Measurements from ENCODE around the gene ADM.
"Not testable (repeated sequence)": the region's sequence is repeated elsewhere in the genome, so short reads cannot be mapped to it uniquely, and the experiment has no call there.

The ADM gene, protein sequence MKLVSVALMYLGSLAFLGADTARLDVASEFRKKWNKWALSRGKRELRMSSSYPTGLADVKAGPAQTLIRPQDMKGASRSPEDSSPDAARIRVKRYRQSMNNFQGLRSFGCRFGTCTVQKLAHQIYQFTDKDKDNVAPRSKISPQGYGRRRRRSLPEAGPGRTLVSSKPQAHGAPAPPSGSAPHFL

DNA sequence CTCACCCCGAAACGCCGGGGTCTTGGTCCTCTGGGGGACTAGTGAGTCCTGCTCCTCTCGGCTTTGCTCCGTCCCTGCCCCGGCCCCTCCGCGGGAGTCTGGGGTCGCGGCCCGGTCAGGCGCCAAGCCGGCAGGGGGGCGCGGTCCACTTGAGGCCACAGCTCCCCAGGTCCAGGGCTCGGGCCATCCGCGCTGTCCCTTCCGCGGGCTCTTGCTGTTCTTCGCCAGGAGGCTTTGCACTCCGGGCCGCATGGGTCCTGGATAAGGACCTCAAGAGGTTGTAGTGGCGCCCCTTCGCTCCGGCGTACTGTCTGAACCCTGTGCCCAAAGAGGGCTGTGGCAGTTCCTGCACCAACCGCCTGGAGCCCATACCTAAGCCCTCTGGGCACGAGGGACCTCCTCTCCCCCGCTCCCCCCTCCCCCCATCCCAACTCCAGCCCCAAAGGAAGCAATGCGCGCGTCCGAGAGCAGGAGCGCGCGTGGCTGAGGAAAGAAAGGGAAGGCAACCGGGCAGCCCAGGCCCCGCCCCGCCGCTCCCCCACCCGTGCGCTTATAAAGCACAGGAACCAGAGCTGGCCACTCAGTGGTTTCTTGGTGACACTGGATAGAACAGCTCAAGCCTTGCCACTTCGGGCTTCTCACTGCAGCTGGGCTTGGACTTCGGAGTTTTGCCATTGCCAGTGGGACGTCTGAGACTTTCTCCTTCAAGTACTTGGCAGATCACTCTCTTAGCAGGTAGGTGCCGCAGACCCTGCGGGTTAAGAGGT, at the start of gene ADM:
TSS of gene ADM (plus strand) at position 579 of the 767 bp plus-strand sequence. CDS start 628 bp downstream, outside the sequence.
- no peak for DNase-seq (ENCODE audit: low read depth, low spot score)

DNA sequence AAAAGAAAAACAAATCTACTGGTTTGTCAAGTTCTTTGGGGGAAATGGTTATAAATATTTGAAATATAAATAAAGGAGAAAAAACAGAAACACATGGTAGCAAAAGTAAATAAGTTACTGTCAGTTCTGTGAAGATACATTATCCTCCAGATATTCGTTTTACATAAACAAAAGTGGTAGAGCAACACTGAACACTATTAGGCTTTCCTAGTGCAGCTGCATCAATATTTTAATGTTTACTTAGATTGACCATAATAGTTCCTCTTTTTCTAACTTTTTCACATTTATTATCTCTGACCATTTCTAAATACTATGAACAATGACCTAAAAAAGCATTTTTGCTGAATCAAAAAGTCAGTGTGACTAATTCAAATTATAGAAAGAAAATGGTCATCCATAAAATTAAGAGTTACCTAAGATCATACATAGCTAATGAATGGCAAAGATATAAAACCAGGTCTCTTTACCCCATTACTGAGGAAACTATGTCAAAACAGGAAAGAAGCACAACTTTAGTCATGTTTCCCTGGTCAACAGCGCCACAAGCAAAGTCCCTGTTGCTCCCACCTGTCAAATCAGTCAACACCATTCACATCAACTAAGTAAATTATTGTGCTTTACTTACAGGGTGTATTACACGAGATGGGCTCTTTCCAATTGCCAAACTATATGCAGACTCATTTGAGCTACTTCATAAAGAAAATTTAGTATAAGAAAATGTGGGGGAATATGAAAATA, 49.3 kb upstream of the ADM start:
- no peak for DNase-seq (ENCODE audit: low read depth, low spot score)

DNA sequence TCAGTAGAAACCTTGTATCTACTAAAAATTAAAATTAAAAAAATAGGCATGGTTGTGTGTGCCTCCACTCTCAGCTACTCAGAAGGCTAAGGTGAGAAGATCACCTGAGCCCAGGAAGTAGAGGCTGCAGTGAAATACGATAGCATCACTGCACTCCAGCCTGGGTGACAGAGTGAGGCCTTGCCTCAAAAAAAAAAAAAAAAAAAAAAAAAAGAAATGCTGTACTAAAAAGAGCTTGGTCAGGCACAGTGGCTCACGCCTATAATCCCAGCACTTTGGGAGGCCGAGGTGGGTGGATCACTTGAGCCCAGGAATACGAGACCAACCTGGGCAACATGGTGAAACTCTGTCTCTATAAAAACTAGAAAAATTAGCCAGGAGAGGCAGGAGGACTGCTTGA, 47.4 kb upstream of the ADM start:
- no peak for DNase-seq (ENCODE audit: low read depth, low spot score)

DNA sequence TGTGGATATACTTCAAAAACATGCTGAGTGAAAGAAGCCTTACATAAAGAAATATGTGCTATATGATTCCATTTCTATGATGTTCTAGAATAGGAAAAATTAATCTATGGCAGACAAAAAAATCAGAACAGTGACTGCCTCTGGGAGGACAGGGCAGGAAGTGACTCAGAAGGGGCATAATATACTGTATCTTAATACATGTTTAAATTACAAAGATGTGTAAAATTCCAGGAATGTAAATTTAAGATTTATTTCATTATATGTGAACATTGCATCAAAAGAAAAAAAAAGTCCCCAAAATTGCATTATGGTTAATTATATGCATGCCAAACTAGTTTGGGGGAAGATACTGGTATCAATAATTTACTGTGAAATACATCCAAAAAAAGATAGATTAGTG, 43.1 kb upstream of the ADM start:
- DNase-seq (ENCODE audit: low read depth, low spot score), result no peak

DNA sequence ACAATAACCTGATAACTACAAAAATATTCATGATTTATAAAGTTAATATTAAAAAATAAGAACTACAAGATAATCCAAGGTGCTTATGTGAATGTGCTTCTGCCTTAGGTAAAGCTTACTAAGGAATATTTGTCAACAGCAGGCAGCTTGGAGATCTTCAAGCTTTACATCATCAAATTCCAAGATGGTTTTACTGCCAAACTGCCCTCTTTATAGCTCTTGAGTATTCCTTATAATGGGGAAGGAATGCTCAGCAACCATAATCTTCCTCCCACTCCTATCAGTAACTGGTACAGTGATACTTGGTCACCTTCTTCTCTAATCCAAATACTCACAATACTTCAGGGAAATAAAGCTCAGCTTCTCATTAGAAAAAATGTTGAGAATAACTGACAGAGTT, 40.9 kb upstream of the ADM start:
- no peak for DNase-seq (ENCODE audit: low read depth, low spot score)

DNA sequence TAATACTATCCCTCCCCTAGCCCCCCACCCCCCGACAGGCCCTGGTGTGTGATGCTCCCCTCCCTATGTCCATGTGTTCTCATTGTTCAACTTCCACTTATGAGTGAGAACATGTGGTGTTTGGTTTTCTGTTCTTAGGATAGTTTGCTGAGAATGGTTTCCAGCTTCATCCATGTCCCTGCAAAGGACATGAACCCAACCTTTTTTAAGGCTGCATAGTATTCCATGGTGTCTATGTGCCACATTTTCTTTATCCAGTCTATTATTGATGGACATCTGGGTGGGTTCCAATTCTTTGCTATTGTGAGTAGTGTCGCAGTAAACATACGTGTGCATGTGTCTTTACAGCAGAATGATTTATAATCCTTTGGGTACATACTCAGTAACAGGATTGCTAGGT, 40.2 kb upstream of the ADM start:
- DNase-seq (ENCODE audit: low read depth, low spot score), result not testable (repeated sequence)

DNA sequence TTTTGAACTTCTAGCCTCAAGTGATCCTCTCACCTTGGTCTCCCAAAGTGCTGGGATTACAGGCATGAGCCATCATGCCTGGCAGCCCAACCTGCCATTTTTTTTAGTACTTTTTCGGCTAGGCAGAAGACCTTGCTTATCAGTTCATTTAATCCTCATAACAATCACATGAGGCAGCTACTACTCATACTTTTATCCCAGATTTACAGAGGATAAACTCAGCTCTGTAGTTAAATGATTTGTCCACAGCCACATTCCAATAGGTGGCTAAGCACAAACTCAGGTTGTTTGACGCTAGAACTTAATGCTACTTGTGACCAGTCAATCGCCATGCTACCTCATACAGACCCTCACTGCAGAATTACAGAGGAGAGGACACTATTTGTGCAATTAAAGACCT, 38.9 kb upstream of the ADM start:
- no peak for DNase-seq (ENCODE audit: low read depth, low spot score)

DNA sequence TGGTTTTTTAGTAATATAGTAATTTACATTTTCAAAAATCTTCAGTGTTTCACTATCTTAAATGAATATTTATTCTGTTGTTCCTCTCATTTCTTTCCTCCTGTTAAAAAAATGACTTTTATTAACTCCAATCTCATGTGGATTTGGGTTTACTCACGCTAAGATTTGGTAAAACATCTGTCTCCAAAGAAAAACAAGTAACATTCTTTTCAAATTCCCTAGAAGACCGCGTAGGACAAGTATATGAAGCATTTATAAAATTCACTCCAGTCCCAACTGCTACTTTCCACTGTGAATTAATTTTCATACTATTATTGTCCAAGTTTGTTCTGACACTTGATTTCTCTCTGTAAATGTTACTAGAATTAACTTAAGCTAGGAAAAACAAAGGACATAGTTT, 37.1 kb upstream of the ADM start:
- no peak for DNase-seq (ENCODE audit: low read depth, low spot score)

DNA sequence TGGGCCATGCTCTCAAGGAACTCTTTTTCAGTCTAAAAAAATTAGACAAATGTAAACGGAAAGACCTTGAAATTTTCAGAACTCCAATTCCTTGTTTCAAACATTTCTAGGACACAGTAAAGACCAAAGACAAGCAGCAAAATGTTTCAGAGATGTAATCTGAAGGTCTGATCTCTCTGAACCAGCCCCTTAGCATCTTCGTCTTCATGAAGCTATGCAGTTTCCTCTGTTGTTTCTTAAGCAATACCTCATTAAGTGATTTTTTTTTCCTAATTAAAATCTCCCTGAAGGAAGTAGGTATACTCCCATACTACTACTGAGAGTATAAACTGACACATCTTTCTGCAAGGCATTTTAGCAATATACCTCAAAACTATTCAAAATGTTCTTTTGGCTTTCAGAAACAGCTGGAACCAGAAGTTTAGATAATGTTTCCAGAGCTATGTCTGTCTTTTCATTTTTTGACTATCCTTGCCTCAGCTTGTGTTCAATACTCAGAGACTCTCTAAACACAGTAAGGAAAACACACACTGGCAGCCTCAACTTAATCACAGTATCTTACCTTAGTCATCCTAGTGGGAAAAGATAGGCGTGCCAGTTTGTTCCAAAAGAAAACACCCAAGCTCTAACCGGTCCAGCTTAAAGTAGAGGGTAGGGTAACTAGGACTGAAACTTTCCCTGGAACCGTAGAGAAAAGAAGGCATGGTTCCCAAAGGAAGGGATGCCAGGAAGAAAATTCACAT, 36.0 kb upstream of the ADM start:
- no peak for DNase-seq (ENCODE audit: low read depth, low spot score)

DNA sequence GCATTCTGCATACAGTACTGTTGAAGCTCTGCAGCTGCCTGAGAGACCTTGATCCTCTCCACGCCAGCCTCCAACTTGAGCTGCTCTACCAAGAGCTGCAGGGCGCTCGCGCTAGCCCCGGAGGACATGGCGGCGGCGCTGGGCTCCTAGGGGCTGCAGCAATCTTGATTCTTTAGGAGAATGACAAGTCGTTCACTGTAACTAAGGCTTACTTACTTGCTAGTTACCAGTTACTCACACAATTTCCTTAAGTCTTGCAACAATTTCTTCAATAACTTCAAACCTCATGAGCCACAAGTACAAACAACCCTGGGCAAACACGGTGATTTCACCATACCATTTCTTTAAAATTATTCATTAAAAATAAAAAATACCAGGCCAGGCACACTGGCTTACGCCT, 32.7 kb upstream of the ADM start:
- DNase-seq (ENCODE audit: low read depth, low spot score), result no peak

DNA sequence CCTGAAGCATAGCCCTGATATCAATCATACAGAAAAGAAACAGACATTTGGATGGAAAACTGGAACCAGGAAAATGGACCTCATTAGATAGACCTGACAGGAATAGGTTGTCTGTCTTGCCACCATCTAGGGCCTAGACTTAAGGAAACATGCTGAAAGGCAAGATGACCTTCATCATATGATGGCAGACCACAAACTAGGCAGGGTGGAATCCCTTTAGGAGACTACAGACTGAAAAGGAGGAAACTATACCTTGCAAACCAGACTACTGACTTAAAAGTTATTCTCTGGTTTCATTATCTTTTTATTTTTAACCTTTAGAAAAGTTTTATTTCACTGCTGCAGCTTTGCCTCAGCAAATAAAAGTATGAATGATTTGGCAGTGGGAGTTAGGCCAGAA, 31.1 kb upstream of the ADM start:
- no peak for DNase-seq (ENCODE audit: low read depth, low spot score)

DNA sequence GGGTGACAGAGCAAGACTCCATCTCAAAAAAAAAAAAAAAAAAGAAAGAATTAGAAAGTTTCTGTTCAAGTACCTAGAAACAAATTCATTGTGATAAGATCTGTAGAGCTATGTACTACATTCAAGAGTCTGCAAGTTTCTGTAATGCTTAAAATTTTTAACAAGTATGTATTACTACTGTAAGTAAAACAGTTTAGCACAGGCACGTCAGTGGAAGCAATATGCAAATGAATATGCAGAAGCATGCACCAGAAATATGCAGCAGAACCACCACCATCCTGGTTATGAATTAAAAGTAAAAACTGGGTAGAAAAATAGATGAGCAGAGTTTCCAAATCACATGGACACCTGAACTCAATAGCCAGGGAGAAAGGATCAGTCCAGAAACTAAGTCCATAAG, 30.1 kb upstream of the ADM start:
- no peak for DNase-seq (ENCODE audit: low read depth, low spot score)

DNA sequence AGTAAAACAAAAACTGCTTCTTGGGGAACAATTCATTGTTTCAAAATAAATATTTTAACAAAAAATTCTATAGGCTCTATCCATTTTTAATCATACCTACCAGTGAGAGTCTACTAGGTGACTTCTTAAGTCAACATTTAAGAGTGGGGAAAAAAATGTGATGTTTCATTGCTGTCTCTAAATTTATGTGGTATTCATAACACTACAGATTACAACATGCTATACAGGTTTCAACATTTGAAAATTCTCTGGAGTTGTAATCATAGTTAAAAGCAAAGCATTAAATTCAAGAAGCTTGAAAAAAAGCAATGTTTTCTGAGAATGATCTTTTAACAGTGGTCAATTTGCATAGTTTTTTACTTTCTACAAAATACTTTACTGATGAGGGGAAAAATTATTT, 29.2 kb upstream of the ADM start:
- no peak for DNase-seq (ENCODE audit: low read depth, low spot score)

DNA sequence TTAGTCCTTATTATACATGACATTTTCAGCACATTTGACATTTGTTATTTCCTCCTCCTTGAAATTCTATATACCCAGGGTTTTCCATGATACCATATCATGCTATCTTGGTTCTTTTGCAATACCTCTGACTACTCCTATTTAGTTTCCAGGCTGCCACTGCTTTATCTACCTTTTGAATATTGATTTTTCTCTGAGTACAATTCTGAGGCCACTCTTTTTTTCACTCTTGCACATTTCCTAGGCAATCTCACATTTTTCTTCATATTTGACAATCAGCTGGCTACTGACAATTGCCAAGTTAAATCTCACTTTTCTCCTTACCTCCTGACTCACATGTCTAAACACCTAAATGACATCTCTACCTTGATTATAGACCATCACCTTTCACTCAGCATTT, 22.8 kb upstream of the ADM start:
- no peak for DNase-seq (ENCODE audit: low read depth, low spot score)

DNA sequence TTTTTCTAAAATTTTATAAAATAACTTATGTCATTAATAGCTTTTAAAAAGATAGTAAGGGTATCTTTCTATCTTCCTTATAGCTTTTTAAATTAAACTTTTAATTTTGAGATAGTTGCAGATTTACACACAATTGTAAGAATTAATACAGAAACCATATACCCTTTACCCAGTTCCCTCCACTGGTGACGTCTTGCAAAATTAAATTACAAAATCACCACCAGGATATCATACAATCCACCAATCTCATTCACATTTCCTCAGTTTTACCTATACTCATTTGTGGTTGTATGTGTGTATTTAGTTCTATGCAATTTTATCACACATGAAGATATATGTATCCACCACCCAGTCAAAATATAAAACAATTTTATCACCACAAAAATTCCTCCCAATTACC, 20.9 kb upstream of the ADM start:
- no peak for DNase-seq (ENCODE audit: low read depth, low spot score)

DNA sequence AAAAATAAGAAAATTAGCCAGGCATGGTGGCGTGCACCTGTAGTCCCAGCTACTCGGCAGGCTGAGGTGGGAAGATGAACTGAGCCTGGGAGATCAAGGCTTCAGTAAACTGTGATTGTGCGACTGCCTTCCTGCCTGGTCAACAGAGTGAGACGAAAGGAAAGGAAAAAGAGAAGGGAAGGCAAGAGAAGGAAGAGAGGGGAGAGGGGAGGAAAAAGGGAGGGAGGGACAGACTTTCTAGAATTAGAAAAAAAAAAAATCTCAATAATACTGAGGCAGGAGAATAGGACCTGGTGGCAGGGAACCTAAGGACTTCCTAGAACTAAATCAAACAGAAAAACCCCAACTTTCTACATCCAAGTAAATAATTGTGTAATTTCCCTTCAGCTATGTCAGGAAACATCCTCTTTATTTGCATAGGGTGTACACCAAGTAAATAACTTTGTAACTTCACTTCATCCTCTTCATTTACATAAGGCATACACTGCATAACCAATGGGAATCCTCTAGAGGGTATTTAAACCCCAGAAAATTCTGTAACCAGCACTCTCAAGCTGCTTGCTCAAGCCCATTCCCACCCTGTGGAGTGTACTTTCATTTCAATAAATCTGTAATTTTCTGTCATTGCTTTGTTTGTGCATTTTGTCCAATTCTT, 19.6 kb upstream of the ADM start:
- DNase-seq (ENCODE audit: low read depth, low spot score), result no peak

DNA sequence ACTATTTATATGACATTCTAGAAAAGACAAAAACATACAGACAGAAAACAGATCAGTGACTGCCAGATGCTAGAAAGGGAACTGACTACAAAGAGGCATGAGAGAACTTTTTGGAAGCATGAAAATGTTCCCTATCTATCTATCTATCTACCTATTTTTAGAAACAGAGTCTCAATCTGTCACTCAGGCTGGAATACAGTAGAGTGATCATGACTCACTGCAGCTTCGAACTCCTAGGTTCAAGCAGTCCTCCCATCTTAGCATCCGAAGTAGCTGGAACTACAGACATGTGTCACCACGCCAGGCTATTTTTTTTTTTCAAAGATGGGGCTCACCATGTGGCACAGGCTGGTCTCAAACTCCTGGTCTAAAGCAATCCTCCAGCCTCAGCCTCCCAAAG, 17.7 kb upstream of the ADM start:
- no peak for DNase-seq (ENCODE audit: low read depth, low spot score)

DNA sequence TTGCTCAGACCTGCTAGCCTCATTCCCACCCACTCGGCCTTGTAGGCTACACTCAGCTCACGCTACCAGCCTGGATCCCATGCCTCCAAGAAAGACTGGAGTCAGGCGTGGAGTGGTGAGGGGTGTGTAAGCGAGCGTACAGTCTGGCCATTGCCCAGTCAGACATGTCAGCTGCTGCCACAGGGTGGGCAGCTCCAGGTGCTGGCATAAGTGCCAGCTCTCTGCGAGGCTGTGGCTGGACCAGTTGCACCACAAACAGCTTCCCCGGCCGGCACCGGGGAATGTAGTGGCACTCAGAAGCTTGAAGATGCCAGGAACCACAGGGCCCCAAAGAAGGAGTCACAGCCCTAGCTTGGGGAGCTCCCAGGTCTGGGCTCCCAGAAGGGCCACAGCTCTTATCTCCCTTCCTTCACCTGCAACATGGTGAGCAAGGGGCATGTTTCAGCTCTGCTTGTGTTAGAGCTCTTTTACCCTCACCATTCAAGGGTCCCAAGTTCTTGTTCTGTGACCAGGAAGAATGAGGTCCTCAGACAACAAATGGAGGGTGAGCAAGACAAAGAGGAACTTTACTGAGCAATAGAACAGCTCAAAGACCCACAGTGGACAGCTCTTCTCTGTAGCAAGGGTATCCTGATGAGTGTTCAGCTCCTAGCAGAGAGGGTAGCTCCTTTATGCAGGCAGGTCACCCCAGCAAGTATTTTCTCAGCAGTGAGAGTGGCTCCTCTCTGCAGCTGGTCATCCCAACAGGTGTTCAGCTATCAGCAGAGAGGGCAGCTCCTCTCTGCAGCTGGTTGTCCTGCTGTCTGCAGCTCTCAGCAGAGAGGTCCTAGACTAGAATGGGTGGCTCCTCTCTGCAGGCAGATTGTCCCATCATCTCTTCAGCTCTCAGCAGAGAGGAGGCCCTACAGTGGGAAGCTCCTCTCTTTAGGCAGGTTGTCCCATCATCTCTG, 16.8 kb upstream of the ADM start:
- DNase-seq (ENCODE audit: low read depth, low spot score), result no peak

DNA sequence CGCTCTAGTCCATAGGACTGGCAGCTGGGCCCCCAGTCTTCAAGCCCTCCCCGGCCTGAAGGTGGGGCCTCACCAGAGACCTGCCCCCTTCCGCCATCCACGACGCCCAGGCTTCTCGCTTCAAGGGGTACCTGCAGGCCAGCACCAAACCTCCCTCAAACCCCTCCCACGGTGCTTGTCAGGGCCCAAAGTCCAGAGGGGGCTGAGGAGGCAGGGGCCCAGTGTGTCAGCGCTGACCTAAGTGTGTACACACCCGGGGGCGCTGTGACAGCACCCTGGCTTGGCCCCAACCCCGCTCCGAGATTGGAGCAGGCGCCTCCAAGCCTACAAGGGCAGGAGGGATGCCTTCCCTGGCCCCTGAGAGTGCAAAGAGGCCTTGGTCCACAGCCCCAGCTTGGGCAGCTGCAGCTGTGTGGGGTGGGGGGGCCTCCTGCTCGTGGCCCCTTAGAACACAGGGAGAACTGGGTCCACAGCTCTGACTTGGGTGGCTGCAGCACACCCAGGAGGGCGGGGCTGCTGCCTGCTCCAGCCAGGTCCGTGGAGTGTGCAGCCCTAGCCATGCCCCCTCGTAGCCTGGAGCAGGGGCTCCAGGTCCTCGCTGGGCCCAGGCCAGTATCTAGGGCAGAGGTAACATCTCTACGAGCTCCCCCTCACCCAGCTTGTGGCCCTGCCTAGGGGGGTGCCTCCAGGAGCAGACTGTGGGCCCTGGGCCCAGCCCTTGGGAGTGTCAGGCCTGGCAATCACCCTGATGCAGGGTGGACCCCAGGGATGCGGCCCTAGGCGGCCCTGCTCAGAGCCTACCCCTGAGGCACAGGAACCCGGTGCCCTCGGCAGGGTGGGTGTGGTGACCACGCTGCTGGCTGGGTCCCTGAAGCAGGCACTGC, 15.8 kb upstream of the ADM start:
- no peak for DNase-seq (ENCODE audit: low read depth, low spot score)
